Mesendoderm (in vitro differentiated cells): ENCODE data around the gene MLEC.

Experiments
- DNase-seq: peaks from one replicate; pipeline ENCODE4 v3.0.0; 2013
- H2AK5ac ChIP-seq: 2 replicates; pipeline ENCODE4 v1.6.1; 2013; ENCODE audit warnings: low read length, inconsistent platforms
- H2BK120ac ChIP-seq: 2 replicates; pipeline ENCODE4 v1.6.1; 2013; ENCODE audit warnings: low read depth, mild to moderate bottlenecking, low read length, moderate library complexity, mixed read lengths
- H2BK15ac ChIP-seq: replicated peaks from 2 replicates; pipeline ENCODE4 v1.6.1; 2013; ENCODE audit warnings: low read depth, mild to moderate bottlenecking, moderate library complexity
- H2BK5ac ChIP-seq: 2 replicates; pipeline ENCODE4 v1.6.1; 2013; ENCODE audit warnings: low read length, inconsistent platforms
- H3K18ac ChIP-seq: 2 replicates; pipeline ENCODE4 v1.6.1; 2013; ENCODE audit warnings: mild to moderate bottlenecking, low read length, mixed read lengths
- H3K23ac ChIP-seq: one replicate; pipeline ENCODE4 v1.6.1; 2013; ENCODE audit warnings: low read length
- H3K27ac ChIP-seq: 2 replicates; pipeline ENCODE4 v1.5.1; 2013; ENCODE audit warnings: low read depth, mild to moderate bottlenecking, inconsistent platforms, low read length, moderate library complexity
- H3K27me3 ChIP-seq: 2 replicates; pipeline ENCODE4 v1.6.1; 2013; ENCODE audit warnings: low read length, control low read depth, mild to moderate bottlenecking, inconsistent platforms; ENCODE audit not compliant: insufficient read depth, poor library complexity
- H3K36me3 ChIP-seq: 2 replicates; pipeline ENCODE4 v1.6.1; 2013; ENCODE audit warnings: low read length, inconsistent platforms; ENCODE audit not compliant: control insufficient read depth, insufficient read depth
- H3K4ac ChIP-seq: one replicate; pipeline ENCODE4 v1.6.1; 2013; ENCODE audit warnings: low read depth, mild to moderate bottlenecking, low read length, moderate library complexity
- H3K4me1 ChIP-seq: 2 replicates; pipeline ENCODE4 v1.6.1; 2013; ENCODE audit warnings: low read depth, low read length, inconsistent platforms; ENCODE audit not compliant: control insufficient read depth
- H3K4me2 ChIP-seq: 2 replicates; pipeline ENCODE4 v1.6.1; 2013; ENCODE audit warnings: low read length
- H3K4me3 ChIP-seq: 2 replicates; pipeline ENCODE4 v1.5.1; 2013; ENCODE audit warnings: mild to moderate bottlenecking, low read length
- H3K56ac ChIP-seq: one replicate; pipeline ENCODE4 v1.6.1; 2013; ENCODE audit warnings: low read length
- H3K79me1 ChIP-seq: 2 replicates; pipeline ENCODE4 v1.6.1; 2013; ENCODE audit warnings: low read length, inconsistent platforms
- H3K79me2 ChIP-seq: 2 replicates; pipeline ENCODE4 v1.6.1; 2013; ENCODE audit warnings: mild to moderate bottlenecking, low read length; ENCODE audit not compliant: control insufficient read depth, insufficient read depth
- H3K9ac ChIP-seq: 2 replicates; pipeline ENCODE4 v1.6.1; 2013; ENCODE audit warnings: low read length, inconsistent platforms
- H4K5ac ChIP-seq: one replicate; pipeline ENCODE4 v1.6.1; 2013; ENCODE audit warnings: low read length
- H4K8ac ChIP-seq: one replicate; pipeline ENCODE4 v1.6.1; 2013; ENCODE audit warnings: low read depth, mild to moderate bottlenecking, control low read depth, low read length, moderate library complexity
- WGBS: extraction: QIAGEN DNeasy Blood & Tissue Kit; methylation state at CpG from one replicate; pipeline ENCODE4 v1.1.7; 2013; ENCODE audit warnings: low lambda C conversion rate, missing lambda C conversion rate; ENCODE audit not compliant: insufficient coverage; ENCODE audit errors: extremely low coverage; 5-methylcytosine and 5-hydroxymethylcytosine counted together

Gene MLEC

DNA sequence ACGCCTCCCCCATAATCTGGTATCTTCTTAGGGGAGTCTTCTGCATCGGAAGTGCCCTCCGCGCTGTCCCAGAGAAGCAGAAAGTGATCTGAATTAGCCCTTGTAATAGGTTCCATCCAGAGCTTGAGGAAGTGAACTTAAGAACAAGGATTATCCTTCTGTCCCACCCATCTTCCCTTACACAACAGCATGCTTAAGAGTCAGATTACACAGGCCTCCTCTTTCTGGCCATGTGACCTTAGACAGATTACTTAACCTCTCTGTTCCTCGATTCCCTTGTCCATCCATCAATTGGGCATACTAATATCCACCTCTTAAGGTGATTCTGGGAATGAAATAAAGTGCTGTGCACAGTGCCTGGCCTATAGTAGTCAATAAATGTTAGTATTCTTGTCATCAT lies 35.1 kb upstream of the MLEC start:
- no peak overlapping the region for H3K56ac ChIP-seq
- no peak overlapping the region for H4K5ac ChIP-seq
- H4K8ac ChIP-seq, result no peak overlapping the region
- no peak overlapping the region for H2BK15ac ChIP-seq
- H3K79me2 ChIP-seq, result no peaks in the 10 kb centered on the region
- no peaks in the 10 kb centered on the region for H3K36me3 ChIP-seq
- no peak overlapping the region for H2BK5ac ChIP-seq
- H2BK120ac ChIP-seq, result no peak overlapping the region
- H3K4me1 ChIP-seq, result no peaks in the 10 kb centered on the region
- no peak overlapping the region for H3K23ac ChIP-seq
- no peak overlapping the region for H3K27ac ChIP-seq
- WGBS, result no CpG with 5 or more reads among the region's 5 CpGs
- DNase-seq, result no peak
- H3K79me1 ChIP-seq, result no peaks in the 10 kb centered on the region
- no peak overlapping the region for H3K4ac ChIP-seq
- no peaks in the 10 kb centered on the region for H3K27me3 ChIP-seq
- H3K4me2 ChIP-seq, result no peak overlapping the region
- no peak overlapping the region for H3K18ac ChIP-seq
- no peak overlapping the region for H3K4me3 ChIP-seq
- H3K9ac ChIP-seq, result no peak overlapping the region
- H2AK5ac ChIP-seq, result no peak overlapping the region

DNA sequence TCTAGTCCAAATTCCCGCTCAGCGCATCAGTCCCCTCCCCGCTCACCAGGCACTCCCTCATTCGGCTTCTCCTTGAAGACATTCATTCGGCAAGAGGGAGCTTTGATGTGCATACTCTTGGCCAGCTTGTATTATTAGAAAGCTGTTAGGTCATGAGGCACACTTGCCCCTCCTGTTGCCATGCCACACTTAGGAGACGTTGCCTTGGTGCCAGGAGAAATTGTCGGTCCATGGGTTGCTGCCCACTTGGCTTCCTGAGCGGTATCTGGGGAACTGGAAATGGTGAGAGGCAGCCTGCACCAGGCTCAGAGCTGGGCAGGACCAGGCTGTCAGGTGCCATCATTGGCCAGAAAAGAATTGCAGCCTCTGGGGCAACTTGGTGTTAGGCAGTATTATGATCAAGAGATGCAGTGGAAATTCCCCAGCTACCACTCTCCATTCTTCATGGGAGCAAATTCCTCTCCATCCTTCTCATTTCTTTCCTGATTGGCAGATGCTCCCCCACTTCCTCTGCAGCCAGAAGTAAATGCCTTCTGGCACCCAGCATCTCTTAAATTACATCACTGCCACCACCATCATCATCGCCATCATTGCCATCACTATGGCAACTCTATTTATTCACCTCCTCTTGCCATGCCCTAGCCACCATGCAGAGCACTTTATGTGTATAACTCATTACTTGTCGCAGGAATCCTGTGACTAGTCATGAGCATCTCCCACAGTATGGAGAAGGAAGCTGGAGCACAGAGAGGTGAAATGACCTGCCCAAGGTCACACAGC lies 34.1 kb upstream of the MLEC start:
- Histone ChIP-seq H2BK5ac (no peak overlapping the region), H3K56ac (no peak overlapping the region), H3K79me2 (no peaks in the 10 kb centered on the region), H3K18ac (no peak overlapping the region), H3K27me3 (no peaks in the 10 kb centered on the region), H3K36me3 (no peaks in the 10 kb centered on the region), H4K8ac (no peak overlapping the region), H2AK5ac (no peak overlapping the region), H3K23ac (no peak overlapping the region), H3K4me3 (no peak overlapping the region), H2BK15ac (no peak overlapping the region), H3K27ac (no peak overlapping the region), H3K9ac (no peak overlapping the region), H3K4ac (no peak overlapping the region), H3K4me1 (no peaks in the 10 kb centered on the region), H3K4me2 (no peak overlapping the region), H2BK120ac (no peak overlapping the region), H3K79me1 (no peaks in the 10 kb centered on the region), H4K5ac (no peak overlapping the region)
- WGBS, result no CpG with 5 or more reads among the region's 10 CpGs
- DNase-seq, result no peak

DNA sequence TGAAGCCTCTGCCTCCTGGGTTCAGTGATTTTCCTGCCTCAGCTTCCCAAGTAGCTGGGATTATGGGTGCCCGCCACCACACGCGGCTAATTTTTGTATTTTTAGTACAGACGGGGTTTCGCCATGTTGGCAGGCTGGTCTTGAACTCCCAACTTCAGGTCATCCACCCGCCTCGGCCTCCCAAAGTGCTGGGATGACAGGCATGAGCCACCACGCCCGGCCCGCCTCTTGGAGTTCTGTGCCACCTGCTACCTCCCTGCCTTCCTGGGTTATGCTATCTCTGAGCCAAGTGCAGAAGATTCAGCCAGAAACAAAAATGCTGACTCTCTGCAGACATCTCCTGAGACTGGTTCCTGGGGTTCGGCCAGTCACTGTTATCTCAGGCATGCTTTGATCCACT lies 33.3 kb upstream of the MLEC start:
- Histone ChIP-seq H3K4ac (no peak overlapping the region), H3K36me3 (no peaks in the 10 kb centered on the region), H2AK5ac (no peak overlapping the region), H3K4me3 (no peak overlapping the region), H3K23ac (no peak overlapping the region), H3K4me1 (no peaks in the 10 kb centered on the region), H3K56ac (no peak overlapping the region), H3K9ac (no peak overlapping the region), H3K18ac (no peak overlapping the region), H4K8ac (no peak overlapping the region), H2BK120ac (no peak overlapping the region), H3K27ac (no peak overlapping the region), H2BK15ac (no peak overlapping the region), H3K4me2 (no peak overlapping the region), H2BK5ac (no peak overlapping the region), H3K27me3 (no peaks in the 10 kb centered on the region), H3K79me2 (no peaks in the 10 kb centered on the region), H3K79me1 (no peaks in the 10 kb centered on the region), H4K5ac (no peak overlapping the region)
- no CpG with 5 or more reads among the region's 11 CpGs for WGBS
- DNase-seq, result no peak

DNA sequence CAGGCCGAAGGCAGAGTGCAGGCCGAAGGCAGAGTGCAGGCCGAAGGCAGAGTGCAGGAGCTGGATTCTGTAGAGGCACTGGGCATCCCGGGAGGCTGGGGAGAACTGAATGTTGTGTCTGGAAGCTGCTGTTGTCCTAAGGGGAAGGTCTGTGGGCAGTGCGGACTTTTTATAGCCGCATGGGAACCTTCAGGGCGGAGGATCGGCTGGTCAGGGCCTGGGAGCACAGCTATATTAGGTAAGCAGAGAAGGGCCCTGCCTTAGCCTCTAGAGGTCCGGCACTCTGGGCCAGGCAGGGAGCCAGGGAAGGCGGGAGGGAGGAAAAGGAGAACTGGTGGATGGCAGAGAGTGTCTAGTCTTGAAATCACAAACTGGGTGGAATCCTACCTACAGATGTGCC lies 32.3 kb upstream of the MLEC start:
- Histone ChIP-seq H3K27ac (no peak overlapping the region), H2BK15ac (no peak overlapping the region), H3K4me1 (no peaks in the 10 kb centered on the region), H3K9ac (no peak overlapping the region), H3K36me3 (no peaks in the 10 kb centered on the region), H2BK120ac (no peak overlapping the region), H3K79me2 (no peaks in the 10 kb centered on the region), H3K27me3 (no peaks in the 10 kb centered on the region), H3K18ac (no peak overlapping the region), H3K4me2 (no peak overlapping the region), H2BK5ac (no peak overlapping the region), H2AK5ac (no peak overlapping the region), H3K56ac (no peak overlapping the region), H3K23ac (no peak overlapping the region), H3K4me3 (no peak overlapping the region), H4K8ac (no peak overlapping the region), H3K79me1 (no peaks in the 10 kb centered on the region), H3K4ac (no peak overlapping the region), H4K5ac (no peak overlapping the region)
- no peak for DNase-seq
- no CpG with 5 or more reads among the region's 10 CpGs for WGBS

DNA sequence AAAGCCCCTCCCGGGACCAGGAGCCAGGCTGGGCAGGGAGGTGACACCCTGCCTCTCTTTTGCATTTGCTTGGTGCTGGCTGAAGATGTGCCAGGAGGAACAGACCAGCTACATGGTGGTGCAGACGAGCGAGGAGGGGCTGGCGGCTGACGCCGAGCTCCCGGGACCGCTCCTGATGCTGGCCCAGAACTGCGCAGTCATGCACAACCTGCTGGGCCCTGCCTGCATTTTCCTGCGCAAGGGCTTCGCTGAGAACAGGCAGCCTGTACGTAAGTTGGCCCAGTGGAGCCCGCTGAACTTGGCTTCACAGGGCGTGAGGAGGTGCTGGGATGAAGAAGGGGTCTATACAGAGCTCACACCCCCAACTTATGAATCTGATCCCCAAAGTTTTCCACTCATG lies 30.9 kb upstream of the MLEC start:
- Histone ChIP-seq H3K4me1 (no peaks in the 10 kb centered on the region), H3K18ac (no peak overlapping the region), H3K79me1 (no peaks in the 10 kb centered on the region), H4K5ac (no peak overlapping the region), H2BK15ac (no peak overlapping the region), H3K27ac (no peak overlapping the region), H2BK5ac (no peak overlapping the region), H3K4me2 (no peak overlapping the region), H2AK5ac (no peak overlapping the region), H3K23ac (no peak overlapping the region), H3K9ac (no peak overlapping the region), H2BK120ac (no peak overlapping the region), H3K79me2 (no peaks in the 10 kb centered on the region), H4K8ac (no peak overlapping the region), H3K4me3 (no peak overlapping the region), H3K56ac (no peak overlapping the region), H3K27me3 (no peaks in the 10 kb centered on the region), H3K4ac (no peak overlapping the region), H3K36me3 (no peaks in the 10 kb centered on the region)
- no CpG with 5 or more reads among the region's 14 CpGs for WGBS
- DNase-seq, result no peak
